ENCODE data around the gene RBM8A.
A peak's percentile ranks its signal among the peaks of the same experiment; 100 is the strongest.

RBM8A gene

DNA sequence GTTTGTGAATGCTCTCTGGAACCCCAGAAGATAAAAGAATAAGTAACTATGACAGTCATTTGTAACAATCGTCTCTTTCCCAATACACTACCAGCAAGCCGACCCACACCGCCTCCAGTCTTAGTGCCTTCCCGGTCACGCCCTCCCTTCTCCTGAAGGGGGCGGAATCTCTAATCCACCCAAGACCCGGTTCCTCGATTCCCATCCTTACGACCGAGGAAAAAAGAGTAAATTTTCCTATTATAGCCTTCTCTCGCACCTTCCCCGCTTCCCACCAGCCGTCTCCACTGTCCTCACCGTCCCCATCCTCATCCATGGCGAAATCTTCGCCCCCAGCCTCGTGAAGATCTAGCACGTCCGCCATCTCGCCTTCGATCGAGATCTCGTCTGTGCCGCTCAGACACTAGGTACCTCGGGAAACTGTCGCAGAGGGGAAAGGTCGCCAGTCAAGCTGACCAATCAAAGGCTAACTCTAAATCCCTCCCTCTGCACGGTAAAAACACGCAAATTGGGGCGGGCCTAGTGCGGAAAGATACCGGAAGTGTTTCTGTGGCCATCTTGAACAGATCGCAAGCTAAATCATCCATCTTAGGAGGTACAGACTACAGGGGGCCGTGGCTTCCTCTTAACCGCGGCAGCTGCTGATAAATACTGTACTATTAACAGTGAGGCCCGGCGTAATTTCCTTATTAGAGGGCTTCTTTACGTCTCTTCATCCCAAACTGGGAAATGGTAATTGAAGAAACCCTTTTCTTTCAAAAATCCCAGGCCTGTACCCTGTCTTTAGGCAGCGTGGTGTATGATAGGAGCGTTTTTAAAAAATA is at the start of gene RBM8A:
Gene RBM8A, minus strand, starts transcription at position 422 of the 824 bp plus-strand sequence. Its CDS starts 58 bp downstream, at position 364.
- FAIRE-seq = peak; percentile 98

DNA sequence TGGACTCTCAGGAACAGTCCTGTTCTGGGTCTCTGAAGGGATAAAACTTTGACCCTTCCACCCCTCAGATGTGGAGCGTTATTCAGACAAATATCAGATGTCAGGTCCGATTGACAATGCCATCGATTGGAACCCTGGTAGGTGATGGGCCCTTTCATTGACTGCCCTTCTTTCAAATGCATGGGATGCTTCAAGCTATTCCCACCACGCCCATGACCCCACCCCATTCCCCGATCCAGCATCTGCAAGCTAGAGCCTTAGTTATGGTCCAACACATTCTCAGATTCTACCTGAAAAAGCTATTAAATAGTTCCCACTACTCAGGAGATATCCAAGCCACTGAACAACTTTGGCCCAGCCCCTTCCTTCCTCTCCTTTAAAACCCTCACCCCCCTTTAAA is 49.7 kb upstream of the RBM8A start:
- no peak for FAIRE-seq

DNA sequence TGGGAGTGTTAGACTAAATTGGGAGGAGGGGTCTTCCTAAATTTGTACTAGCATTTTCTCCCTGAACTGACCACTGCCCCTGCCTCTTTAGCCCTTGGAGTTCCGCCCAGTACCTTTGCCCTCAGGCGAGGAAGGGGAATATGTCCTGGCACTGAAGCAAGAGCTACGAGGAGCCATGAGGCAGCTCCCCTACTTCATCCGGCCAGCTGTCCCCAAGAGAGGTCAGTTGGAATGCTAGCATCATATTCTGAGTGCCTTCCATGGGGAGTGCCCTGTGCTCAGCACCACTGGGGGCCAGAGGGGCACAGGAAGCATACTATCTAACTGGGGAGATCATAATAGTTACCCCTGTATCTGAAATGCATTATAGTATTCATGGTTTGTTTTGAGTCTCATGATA is 47.9 kb upstream of the RBM8A start:
- FAIRE-seq = no peak

DNA sequence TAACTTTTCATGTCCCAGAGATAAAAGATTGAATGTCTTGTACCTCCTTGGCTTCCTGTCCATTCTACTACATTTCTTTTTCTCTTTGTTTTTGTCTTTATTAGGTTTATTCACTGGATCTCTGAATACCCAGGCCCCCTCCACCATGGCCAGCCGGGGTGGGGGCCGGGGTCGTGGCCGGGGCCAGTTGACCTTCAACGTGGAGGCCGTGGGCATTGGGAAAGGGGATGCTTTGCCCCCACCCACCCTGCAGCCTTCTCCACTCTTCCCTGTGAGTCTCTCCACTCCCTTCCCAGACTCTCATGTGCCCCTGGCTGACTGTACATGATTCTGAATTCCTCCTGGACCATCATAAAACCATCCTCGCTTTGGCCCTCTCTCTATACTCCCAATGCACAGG is 47.4 kb upstream of the RBM8A start:
- no peak for FAIRE-seq

DNA sequence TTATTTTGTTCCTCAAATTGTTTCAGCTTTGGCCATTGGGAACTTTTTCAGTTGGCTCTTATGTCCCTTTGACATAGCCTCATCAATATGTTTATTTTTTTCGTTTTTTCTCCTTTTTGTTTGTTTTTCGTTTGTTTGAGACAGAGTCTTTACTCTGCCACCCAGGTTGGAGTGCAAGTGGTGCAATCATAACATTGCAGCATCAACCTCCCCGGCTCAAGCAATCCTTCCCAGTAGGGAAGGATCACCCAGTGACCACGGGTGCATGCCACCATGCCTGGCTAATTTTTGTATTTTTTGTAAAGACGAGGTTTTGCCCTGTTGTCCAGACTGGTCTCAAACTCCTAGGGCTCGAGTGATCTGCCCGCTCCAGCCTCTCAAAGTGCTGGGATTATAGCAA is 45.3 kb upstream of the RBM8A start:
- FAIRE-seq = no peak

DNA sequence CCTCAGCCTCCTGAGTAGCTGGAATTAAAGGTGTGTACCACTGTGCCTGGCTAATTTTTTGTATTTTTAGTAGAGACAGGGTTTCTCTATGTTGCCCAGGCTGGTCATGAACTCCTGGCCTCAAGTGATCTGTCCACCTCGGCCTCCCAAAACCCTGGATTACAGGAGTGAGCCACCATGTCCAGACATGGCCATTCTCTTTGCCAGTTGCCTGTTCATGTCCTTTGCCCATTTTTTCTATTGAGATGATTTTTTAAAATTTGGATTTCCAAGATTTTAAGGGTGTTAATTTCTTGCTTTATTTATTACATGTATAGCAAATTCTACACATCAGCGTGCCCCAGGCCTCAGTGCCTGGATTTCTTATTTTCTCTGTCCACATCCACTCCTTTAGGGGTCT is 40.0 kb upstream of the RBM8A start:
- FAIRE-seq = no peak

DNA sequence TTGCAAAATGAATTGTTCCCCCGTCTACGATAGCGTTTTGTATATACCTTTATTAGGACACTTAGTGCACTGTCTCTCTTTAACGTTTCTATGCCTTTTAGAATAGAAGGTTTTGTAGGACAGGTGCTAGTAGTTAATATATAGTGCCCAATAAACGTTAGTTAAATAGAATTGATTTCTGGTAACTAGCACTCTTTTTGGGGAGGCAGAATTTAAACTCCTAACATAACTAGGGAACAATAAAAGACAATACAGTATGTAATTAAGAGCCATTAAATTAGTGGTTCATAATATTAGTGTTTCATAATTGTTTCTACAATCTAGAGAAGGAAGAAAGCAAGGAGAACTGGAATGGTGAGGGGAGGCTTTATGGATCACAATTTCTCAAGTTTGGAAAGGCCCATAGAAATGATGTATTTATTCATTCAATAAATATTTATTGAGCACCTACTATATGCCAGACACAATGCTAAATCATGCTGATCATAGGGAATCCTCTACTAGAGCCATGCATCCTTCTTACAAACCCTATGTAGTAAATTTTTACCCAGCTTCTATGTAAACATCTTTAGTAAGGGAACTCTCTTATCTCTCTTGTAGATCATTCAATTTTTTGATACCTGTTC is 37.9 kb upstream of the RBM8A start:
- FAIRE-seq = no peak

DNA sequence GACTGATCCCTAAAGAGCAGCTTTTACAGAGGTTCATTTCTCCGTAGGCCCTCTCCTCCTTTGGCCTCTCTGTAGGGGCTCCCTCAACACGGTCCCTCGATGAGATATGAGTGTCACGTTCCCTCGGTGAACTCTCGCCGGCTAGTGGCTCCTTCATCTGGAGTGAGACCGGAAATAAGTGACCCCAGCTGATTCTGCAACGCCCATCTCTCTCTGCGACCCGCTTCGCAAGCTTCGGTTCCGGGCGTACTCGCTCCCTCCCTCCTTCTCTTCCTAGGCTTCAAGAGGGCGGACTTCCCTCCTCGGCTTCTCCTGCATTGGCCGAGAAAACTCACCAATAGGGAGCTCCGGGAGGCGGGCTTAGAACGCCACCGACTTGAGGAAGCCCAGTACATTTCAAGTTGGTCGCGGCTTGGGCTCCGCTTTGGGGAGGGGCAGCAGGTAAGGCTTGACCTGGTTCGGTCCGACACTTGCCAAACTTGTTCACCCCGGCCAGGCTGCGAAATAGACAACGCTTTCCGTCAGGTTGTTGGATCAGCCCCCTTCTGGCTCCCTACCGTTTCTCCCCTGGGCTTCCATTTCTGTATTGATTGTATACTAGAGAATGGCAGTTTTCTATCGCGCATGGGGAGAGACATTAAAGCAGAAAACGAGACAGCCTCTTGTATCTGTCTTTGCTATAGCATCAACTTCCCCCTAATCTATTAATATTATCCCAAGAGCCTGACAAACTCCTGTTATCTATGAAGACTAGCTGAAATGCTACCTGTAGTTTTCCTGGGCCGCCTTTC is 37.2 kb upstream of the RBM8A start, which contains the start of the genes ANKRD34A and POLR3GL:
Gene ANKRD34A, minus strand, starts transcription at position 248 of the 791 bp plus-strand sequence. CDS start 2,816 bp downstream, outside the sequence.
Gene POLR3GL, plus strand, starts transcription at position 363 of the 791 bp plus-strand sequence. CDS start 10,176 bp downstream, outside the sequence.
- FAIRE-seq = peak; percentile 99

DNA sequence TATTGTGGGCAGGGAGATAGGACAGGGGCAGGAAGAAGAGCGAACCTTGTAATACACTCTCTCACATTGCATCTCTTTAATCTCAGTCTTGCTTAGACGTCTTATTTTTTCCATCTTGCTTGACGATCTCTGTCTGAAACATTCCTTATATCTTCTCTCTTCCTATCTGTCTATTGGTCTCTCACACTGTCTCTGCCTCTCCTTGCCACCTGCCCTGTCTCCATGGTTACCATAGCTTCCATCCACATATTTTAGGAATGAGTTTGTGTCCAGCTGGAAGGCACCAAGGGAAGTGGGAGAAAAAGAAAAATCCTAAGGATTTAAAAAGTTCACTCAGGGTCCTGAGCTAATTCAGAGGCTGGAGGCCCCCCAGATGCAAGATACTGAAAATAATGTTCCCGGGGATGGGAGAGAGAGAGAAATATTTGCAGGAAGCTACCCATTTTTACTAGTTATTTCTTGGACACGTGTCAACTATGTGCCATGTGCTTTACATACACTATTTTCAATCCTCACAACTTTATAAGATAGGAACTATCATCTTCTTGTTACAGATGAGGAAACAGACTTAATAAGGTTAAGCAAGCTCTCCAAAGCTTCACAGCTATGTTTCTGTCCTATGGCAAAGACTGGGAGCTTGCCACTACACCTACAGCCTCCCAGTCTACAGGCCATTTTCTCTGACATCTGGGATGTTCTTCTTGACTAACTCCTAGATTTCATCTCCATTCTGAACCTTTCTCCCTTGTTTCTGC is 36.2 kb upstream of the RBM8A start:
- no peak for FAIRE-seq

DNA sequence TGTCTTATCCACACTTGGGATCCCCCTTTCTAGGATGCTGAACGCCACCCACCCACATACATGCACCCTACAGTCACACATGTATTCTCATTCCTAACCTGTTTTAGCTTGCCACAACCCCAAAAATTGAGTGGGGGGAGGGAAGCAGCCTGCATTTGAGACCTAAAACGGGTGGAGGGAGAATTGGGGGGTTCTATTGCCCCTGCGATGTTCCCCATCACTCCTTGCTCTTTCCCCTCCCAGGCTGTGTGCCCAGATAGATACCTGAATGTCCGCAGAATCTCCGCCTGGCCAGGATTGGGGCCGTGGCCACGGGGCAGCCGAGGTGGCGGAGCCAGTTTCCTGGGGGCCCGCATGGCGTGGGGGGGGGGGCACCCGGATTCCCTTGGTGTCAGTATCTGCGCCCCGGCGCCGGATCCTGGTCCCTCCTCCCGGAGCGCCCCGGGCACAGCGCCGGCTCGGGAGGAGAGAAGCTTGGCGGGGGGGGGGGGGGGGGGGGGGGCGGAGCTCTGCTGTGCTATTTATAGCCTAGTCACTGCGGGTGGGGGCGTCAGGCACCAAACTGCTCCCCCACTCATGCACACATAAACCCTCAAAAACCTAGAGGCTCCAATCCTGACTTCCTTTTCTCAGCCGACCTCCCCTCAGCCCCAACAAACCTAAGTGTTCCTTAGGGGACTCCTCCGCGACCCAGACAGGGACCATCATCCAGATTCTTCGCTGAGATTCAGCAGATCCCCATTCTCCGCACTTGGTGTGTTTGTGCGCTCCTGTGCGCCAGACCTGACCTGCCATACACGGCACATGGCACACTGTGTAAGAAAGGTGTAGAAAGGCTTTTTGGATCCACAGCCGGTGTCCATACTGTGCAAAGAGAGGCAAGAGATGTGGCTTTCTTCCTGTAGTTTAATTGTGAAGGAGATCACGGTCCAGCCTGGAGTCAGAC is 35.1 kb upstream of the RBM8A start:
- FAIRE-seq = no peak

DNA sequence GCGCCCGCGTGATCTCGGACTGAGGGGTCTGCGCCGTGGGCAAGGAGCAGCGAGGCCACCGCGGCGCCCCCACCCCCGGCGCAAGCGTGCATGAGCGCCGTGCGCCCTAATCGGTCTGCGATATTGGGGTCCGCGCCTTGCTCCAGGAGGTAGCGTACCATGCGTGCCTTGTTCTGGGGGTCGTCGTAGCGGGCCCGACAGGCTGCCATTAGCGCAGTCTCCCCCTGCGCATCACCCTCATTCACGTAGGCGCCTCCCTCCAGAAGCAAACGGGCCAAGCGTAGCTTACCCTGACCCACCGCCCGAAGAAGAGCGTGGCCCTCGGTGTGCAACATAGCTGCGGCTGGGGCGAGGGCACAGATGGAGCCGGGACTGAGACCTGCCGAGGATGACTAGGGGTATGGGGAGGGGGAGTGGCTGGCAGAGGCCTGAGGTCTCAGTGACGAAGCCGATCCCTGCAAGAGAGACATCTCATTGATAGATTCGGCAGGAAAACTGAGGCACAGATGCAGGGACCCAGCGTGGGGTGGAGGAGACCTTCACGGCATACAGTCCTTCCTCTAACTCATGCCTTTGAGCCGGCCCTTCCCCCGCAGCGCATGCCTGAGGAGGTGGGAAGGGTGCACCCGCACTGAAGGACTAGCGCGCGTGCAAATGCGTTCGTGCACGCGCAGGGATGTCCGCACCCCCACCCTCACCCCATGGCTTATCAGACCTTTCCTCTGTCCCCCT is 34.3 kb upstream of the RBM8A start:
- FAIRE-seq = no peak

DNA sequence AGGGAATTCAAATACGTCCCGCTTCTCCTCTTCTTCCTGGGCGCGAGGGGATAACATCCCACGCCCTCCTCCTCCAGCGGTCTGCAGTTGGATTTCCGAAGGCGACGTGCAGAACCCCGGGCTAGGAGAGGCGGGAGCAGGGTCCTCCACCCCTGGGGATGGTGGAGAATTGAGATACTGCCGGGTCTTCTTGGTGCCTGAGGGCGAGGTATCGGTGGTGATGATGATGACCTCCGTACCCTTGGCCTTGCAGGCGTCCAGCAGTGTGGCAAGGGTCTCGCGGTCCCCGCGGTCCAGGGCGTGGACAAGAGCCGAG is 33.8 kb upstream of the RBM8A start:
- FAIRE-seq = no peak

DNA sequence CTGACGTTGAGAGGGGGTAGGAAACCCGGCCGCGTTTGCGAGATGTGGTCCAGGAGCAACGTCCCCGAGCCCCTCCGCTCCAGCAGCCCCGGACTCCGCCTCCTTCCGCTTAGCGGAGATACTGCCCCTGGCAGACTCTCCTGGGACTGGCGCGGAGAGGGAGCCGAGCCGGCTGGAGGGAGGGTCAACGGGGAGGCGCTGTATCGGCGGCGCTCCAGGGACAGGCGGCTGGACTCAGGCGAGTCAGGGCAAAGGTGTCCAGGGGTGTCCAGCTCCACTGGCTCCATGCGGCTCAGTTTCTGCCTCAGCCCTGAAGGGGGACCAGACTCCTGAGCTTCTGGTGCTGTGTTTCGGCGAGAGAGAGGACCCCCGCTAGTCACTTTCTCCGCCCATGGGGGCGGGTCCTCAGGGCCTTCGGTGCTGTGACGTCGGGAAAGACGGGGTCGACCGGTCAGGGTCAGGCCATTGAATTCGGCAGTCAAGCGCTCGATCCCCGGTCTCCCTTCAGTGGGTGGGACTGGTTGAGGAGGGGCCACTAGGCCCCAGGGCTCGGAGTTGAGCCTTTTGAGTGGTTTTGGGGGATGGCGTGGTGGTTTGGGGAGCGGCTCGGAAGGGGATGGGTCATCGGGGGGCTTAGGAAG is 33.3 kb upstream of the RBM8A start:
- FAIRE-seq = no peak

DNA sequence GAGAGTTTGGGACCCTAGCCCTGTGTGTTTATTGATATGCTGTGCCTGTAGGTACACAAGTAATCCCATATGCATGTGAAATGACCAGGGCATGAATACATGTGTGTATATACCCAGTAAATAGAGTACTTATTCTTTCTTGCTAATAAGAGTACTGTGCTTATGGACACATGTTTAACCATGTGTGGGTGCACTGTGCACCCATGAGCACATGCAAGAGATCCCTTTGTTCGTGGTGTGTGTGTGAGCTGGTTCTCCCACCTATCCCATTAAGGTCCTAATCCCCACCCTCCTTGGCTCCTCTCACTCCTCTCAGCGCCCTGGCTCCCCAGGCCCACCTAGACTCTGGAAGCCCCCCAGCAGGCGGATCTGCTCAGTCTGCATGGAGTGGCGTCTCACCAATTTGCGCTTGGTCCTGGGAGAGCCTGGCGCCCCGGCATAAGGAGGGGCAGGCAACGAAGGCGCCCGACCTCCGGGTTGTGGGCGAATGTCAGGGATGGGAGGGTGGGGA is 32.7 kb upstream of the RBM8A start:
- FAIRE-seq = no peak

DNA sequence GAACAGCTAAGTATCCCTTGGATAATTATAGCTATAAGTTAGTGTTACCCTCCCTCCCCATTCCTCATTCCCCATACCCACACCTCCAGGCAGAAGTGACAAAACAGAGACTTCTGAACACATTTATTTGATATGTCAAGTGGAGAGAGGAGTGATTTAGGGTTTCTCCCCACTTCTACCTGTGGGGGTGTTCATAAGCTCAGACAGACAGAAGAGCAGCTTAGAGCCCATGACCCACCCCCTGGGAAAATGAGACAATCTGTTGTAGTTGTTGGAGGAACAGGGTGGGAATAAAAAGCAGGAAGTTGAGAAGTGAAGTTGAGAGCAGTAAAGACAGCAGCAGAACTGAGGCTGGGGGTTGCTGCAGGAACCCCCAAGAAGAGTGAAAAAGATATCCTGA is 32.0 kb upstream of the RBM8A start:
- FAIRE-seq = no peak

DNA sequence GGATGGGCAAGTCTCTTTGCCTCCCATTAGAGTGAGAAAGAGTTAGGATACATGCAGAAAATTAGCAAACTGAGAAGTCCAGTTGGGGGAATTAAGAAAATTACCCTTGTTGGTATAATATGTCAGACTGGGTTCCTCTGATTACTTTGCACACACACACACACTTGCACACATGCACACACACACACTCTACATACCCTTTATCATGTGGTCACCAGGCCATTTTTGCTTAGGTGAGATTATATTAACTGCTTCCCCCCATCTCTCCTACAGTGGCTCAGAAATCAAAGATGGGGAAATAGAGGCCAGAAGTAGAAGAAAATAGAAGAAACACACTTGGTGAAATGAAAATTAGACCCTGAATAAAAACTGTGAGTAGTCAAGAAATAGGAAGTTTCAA is 31.4 kb upstream of the RBM8A start:
- FAIRE-seq = no peak

DNA sequence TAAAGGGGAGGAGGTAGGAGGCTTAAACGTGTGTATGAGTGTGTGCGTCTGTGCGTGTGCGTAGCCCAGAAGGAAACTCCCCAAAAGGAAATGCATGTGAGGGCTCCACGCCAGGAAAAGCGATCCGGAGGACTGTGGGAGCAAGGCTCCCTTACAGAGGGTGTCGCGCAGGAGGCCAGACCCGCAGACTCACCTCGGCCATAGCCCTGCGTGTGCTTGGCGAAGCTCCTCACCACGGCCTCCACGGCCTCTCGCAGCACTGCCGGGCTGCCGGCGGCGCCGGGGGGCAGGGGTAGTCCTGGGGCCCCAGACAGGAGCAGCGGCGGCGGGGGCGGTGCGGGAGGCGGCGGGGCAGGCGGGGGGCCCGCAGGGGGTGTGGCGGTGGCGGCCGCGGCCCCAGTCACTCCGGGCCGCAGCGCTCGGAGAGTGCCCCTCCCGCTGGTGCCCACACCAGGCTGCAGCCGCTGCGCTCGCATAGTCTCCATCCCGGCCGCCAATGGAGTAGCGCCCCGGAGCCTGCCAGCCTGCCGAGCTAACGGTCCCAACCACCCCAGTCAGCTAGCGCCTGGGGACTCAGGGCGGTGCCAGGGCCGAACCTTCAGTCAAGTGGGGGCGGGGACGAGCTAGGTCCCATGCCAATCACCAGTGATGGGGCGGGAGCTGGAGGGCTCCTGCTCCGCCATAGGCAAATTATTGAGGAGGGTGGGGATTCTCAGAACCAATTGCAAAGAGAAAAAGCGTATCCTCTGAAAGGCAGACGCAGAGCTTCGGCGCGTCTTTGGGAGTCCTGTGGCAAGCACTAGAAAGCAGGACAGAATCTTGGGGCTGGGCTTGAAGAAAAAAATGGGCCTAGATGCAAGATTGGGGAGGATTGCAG is 30.4 kb upstream of the RBM8A start, which contains the start of gene LIX1L:
Gene LIX1L, minus strand, starts transcription at position 575 of the 877 bp plus-strand sequence. Its CDS starts 90 bp downstream, at position 485.
- FAIRE-seq = peak; percentile 99

DNA sequence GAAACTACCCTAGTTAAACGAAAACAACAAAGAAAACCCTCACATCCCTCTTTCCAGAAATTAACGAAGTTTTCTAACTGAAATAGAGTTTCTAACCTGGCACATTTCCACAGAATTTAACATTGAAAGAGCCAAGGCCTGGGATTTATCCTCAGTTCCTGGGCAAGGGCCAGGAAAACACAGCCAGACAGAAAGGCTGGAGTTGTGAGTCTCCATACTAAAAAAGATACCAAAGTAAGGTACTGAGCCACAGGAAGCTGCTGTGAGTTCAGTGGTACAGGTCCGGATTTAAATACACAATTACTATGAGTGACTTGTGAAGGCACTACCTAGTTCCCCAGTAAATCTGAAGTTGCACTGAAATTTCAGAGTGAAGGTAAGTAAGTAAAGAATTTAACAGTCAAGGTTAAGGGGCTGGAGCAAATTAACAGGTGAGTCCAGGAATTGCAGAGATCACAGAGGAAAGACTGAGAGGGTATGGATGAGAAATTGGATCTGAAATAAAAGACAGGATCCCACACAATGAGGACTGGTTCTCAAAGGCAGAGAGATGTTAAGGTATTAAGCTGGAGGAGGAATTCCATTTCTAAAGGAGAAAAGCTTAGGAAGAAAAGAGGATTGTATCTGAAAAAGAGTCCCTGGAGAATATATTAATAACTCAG is 29.6 kb upstream of the RBM8A start:
- no peak for FAIRE-seq
